HG02588 (cell line): ENCODE data around the gene FFAR3.
"Not testable (repeated sequence)": the region's sequence is repeated elsewhere in the genome, so short reads cannot be mapped to it uniquely, and the experiment has no call there.

Experiments
- ATAC-seq: cut with Tn5 transposase; IDR thresholded peaks from one replicate; pipeline ENCODE4 v1.9.1; 2021; ENCODE audit warnings: mild to moderate bottlenecking, moderate library complexity; ENCODE audit not compliant: unreplicated experiment

The FFAR3 gene

GRCh38 chr19:35399948-35400772, 41.9 kb downstream of the FFAR3 start:
- no peak for ATAC-seq

- ATAC-seq = no peak
Measured at GRCh38 chr19:35400773-35401100, 42.5 kb downstream of the FFAR3 start.

GRCh38 chr19:35401416-35401815, 43.2 kb downstream of the FFAR3 start:
- not testable (repeated sequence) for ATAC-seq

GRCh38 chr19:35403116-35403760, 45.0 kb downstream of the FFAR3 start:
- no peak for ATAC-seq

- peak; percentile 59 for ATAC-seq
Measured at GRCh38 chr19:35404879-35405622, 46.8 kb downstream of the FFAR3 start.

- ATAC-seq = no peak
Measured at GRCh38 chr19:35407619-35408018, 49.4 kb downstream of the FFAR3 start.

- ATAC-seq = peak; percentile 65
Measured at GRCh38 chr19:35408284-35409171, 50.3 kb downstream of the FFAR3 start.

- no peak for ATAC-seq
Measured at GRCh38 chr19:35409191-35409590, 50.9 kb downstream of the FFAR3 start.
